Mucosa of descending colon (tissue), 3 donors: ENCODE measurements around the gene ELMO1. TPM values are rescaled to one million over a fixed set of nuclear protein-coding genes. Genes with fewer than 3 reads are reported as not detected.
A peak's percentile ranks its signal among the peaks of the same experiment; 100 is the strongest.

Experiments used
- ATAC-seq: fragments of 200-7000 bp; cut with Tn5 transposase; one replicate; pipeline ENCODE4 v1.9.1; 2020; ENCODE audit warnings: mild to moderate bottlenecking, moderate library complexity
- DNase-seq, 3 donors: peaks; one replicate each; pipeline ENCODE4 v3.0.0-alpha.2; 2020
- H3K36me3 ChIP-seq: fragments of 200-600 bp; one replicate; pipeline ENCODE4 v1.8.0; 2021; ENCODE audit warnings: low read depth, mild to moderate bottlenecking
- H3K4me1 ChIP-seq: fragments of 200-600 bp; one replicate; pipeline ENCODE4 v1.8.0; 2021; ENCODE audit warnings: low read depth, mild to moderate bottlenecking
- H3K4me3 ChIP-seq: fragments of 200-600 bp; one replicate; pipeline ENCODE4 v1.8.0; 2021; ENCODE audit warnings: mild to moderate bottlenecking
- H3K9me3 ChIP-seq: fragments of 200-600 bp; one replicate; pipeline ENCODE4 v1.8.0; 2021; ENCODE audit warnings: mild to moderate bottlenecking
- CTCF ChIP-seq: fragments of 200-600 bp; IDR thresholded peaks from one replicate; pipeline ENCODE4 v1.8.0; 2022; ENCODE audit warnings: antibody characterized with exemption, mild to moderate bottlenecking
- intact Hi-C, 2 donors: fragments of 100-400 bp; cut with DNase I in 1 of 2; cut with micrococcal nuclease in 1 of 2; formaldehyde crosslinking; loops; one replicate each; pipeline versions ENCODE4 v1.11.0 to v1.11.1; 2022; cut with DNase I, micrococcal nuclease
- total RNA-seq, 3 donors: library from RNA; stranded (reverse); fragmentation: NEBNext Ultra II Directional in 2 of 3; extraction: Animal tissue kit (Norgen Biotek cat#: 25700) in 2 of 3; gene quantifications; one replicate each; pipeline versions ENCODE4 v1.2.1 to v1.2.4, GENCODE V29; 2021 to 2023
- donor health status: DM: no; HTN: no; CAD: no; lungs with moderate emphysema.
- donor health status: DM: no; HTN: no; CAD: no.
- donor health status: DM: no; HTN: yes; CAD: no.

The ELMO1 gene
- total RNA-seq, 3 donors from 2014 or later, result 9.7 to 27.2 (median 18.2) TPM

DNA sequence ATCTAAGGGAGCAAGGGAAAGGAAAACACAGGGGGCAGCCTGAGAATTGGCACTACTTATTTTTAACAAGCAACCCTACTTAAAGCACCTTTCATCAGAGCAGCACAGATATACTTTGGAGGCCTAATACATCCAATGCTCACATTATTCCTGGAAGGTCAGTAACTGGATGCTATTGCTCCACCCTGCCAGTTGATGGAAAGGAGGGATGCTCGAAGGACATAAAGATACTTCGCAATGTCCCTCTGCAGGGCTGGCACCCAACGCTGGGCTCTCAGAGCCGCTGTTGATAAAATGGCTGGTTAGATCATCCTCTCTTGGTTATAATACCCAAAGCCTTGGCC, 416.4 kb downstream of the ELMO1 start:
- H3K4me3 ChIP-seq, result no peak overlapping the region
- DNase-seq, result no peak
- intact Hi-C loops, result no loop called here
- no peaks in the 10 kb centered on the region for H3K9me3 ChIP-seq
- ATAC-seq, result peak; percentile 15
- H3K4me1 ChIP-seq, result no peaks in the 10 kb centered on the region
- no peak for TF ChIP-seq CTCF
- H3K36me3 ChIP-seq, result no peaks in the 10 kb centered on the region

GRCh38 chr7:37031571-37032257, 416.9 kb downstream of the ELMO1 start:
- no peak for TF ChIP-seq CTCF
- intact Hi-C loops, result no loop called here
- DNase-seq (peak in 2 of 3 donors; percentile 27 to 56), ATAC-seq (peak; percentile 99)
- Histone ChIP-seq H3K4me1 (no peaks in the 10 kb centered on the region), H3K36me3 (no peaks in the 10 kb centered on the region), H3K9me3 (no peaks in the 10 kb centered on the region), H3K4me3 (no peak overlapping the region)

- H3K9me3 ChIP-seq, result no peaks in the 10 kb centered on the region
- no peaks in the 10 kb centered on the region for H3K36me3 ChIP-seq
- no peak for ATAC-seq
- DNase-seq, result no peak
- no peak overlapping the region for H3K4me3 ChIP-seq
- no peaks in the 10 kb centered on the region for H3K4me1 ChIP-seq
- intact Hi-C loops, result no loop called here
- TF ChIP-seq CTCF, result no peak
Observed at GRCh38 chr7:37028909-37029440, 419.7 kb downstream of the ELMO1 start.

- intact Hi-C loops, result no loop called here
- H3K4me1 ChIP-seq, result no peaks in the 10 kb centered on the region
- no peak overlapping the region for H3K4me3 ChIP-seq
- no peak for TF ChIP-seq CTCF
- no peaks in the 10 kb centered on the region for H3K36me3 ChIP-seq
- ATAC-seq (no peak), DNase-seq (no peak)
- no peaks in the 10 kb centered on the region for H3K9me3 ChIP-seq
Observed at GRCh38 chr7:37027557-37028341, 420.9 kb downstream of the ELMO1 start.

DNA sequence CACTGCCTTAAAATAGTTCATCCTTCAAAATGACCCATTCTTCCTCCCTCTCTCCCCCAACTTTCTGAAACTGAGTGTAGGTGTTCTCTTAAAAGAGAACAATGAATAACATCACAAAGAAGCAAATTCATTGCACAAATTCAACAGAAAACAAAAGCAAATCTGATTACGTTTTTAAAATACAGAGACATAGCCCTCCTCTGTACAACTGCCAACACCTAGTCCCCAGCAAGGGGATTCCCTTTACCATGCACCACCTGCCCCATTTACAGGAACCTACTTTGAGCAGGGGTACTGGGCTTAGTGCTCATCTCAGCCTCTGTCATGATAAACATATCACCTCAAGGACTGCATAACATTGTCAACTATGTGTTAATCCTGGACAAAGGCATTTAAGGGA, 421.6 kb downstream of the ELMO1 start:
- intact Hi-C loops, result no loop called here
- TF ChIP-seq CTCF, result no peak
- Histone ChIP-seq H3K36me3 (no peaks in the 10 kb centered on the region), H3K4me3 (no peak overlapping the region), H3K9me3 (no peaks in the 10 kb centered on the region), H3K4me1 (no peaks in the 10 kb centered on the region)
- DNase-seq, result no peak
- ATAC-seq, result no peak
